Body of pancreas (tissue), 4 donors: ENCODE results near the gene RSPH9.

ENCODE experiments used
- POLR2A ChIP-seq, 3 donors: fragments of 450-650 bp; IDR thresholded peaks; one replicate each; pipeline ENCODE4 v1.6.1; 2016; ENCODE audit warnings: antibody characterized with exemption in 3 of 3, mild to moderate bottlenecking in 2 of 3
- TF ChIP-seq, protein P1 (sequence below), 7 experiments: fragments of 450-650 bp in 4 of 7; fragments of 200-600 bp in 3 of 7; sonication (generic) in 3 of 7; IDR thresholded peaks; one replicate each; pipeline ENCODE4 v1.5.1; 2016 to 2019; ENCODE audit warnings: antibody characterized with exemption in 7 of 7

DNA sequence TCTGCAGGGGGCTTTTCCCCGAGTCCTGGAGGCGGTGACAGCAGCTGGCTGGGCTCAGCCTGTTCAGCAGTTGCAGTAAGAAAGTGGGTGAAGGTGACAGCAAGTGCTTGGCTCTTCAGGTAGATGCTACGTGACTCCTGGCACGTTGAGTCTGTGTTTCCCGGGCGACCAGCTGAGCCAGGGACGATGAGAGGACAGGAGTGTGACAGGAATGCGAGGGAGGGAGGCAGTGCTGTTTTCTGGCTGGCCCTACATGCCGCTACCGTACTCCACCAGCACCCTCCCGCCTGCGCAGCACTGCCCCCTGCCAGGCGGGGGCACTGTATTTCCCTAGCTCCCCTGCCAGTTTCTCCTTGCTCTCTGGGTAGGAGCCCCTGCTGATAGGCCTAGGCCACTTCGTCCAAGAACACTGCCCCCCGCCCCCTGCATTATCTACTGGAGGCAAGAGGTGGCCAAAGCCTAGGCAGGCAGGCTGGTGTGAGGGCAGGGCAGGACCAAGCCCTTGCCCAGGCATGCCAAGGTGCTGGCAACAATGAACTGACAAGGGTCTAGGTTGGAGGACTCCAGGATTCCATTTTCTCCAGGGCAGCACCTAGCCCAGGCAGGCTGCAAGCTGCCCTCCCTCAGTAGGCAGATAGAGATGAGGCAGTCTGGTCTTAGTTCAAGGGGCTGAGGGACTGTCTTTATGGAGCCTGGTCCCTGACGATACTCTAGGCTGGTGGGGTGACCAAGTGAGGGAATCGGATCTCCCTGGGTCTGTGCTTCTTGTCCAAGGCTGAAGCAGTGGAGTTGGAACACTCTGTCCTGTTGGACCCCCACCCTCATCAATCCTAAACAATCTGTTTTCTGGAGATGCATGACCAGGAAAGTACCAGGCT is 23.6 kb downstream of the RSPH9 start:
- TF ChIP-seq, protein P1, sequence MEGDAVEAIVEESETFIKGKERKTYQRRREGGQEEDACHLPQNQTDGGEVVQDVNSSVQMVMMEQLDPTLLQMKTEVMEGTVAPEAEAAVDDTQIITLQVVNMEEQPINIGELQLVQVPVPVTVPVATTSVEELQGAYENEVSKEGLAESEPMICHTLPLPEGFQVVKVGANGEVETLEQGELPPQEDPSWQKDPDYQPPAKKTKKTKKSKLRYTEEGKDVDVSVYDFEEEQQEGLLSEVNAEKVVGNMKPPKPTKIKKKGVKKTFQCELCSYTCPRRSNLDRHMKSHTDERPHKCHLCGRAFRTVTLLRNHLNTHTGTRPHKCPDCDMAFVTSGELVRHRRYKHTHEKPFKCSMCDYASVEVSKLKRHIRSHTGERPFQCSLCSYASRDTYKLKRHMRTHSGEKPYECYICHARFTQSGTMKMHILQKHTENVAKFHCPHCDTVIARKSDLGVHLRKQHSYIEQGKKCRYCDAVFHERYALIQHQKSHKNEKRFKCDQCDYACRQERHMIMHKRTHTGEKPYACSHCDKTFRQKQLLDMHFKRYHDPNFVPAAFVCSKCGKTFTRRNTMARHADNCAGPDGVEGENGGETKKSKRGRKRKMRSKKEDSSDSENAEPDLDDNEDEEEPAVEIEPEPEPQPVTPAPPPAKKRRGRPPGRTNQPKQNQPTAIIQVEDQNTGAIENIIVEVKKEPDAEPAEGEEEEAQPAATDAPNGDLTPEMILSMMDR (IDR thresholded peaks at IDR 0.05) = peak in 6 of 7 experiments; percentile 26 to 57 (median 46)
- peak in 1 of 3 donors; percentile 23 for TF ChIP-seq POLR2A (IDR thresholded peaks at IDR 0.05)
